Breast epithelium (tissue), 4 donors: ENCODE measurements around the gene CAPN11. TPM values are rescaled to one million over a fixed set of nuclear protein-coding genes. Genes with fewer than 3 reads are reported as not detected.
A peak's percentile ranks its signal among the peaks of the same experiment; 100 is the strongest.

Source experiments
- DNase-seq, 2 donors: peaks; one replicate each; pipeline ENCODE4 v3.0.0-alpha.2; 2019; ENCODE audit warnings: low spot score in 2 of 2
- H3K27ac ChIP-seq, 2 donors: fragments of 200-600 bp; sonication (generic) in 1 of 2; one replicate each; pipeline ENCODE4 v1.5.1; 2016 to 2019; ENCODE audit warnings: mild to moderate bottlenecking in 1 of 2
- H3K27me3 ChIP-seq, 2 donors: fragments of 200-600 bp; sonication (generic) in 1 of 2; one replicate each; pipeline versions ENCODE4 v1.5.1 to v1.6.0; 2017 to 2019; ENCODE audit warnings: control low read depth in 1 of 2, mild to moderate bottlenecking in 1 of 2
- H3K36me3 ChIP-seq: fragments of 200-600 bp; one replicate; pipeline ENCODE4 v1.5.1; 2019
- H3K4me1 ChIP-seq, 2 donors: fragments of 200-600 bp; sonication (generic); one replicate each; pipeline ENCODE4 v1.5.1; 2016 to 2019; ENCODE audit warnings: control low read depth in 1 of 2
- H3K4me3 ChIP-seq, 3 donors: fragments of 200-600 bp; sonication (generic); 1 replicate in 2 of 3; 2 replicates in 1 of 3; pipeline ENCODE4 v1.5.1; 2016 to 2019; ENCODE audit warnings: mild to moderate bottlenecking in 3 of 3, moderate library complexity in 2 of 3
- H3K9me3 ChIP-seq, 2 donors: fragments of 200-600 bp; sonication (generic) in 1 of 2; one replicate each; pipeline ENCODE4 v1.5.1; 2016 to 2019; ENCODE audit warnings: control low read depth in 1 of 2
- POLR2A ChIP-seq: fragments of 450-650 bp; IDR thresholded peaks from one replicate; pipeline ENCODE4 v1.6.1; 2016; ENCODE audit warnings: antibody characterized with exemption, mild to moderate bottlenecking, moderate library complexity
- POLR2AphosphoS5 ChIP-seq, 3 donors: sonication (generic); formaldehyde crosslinking; IDR thresholded peaks; one replicate each; pipeline ENCODE4 v1.6.1; 2017; ENCODE audit warnings: antibody characterized with exemption in 3 of 3
- intact Hi-C: fragments of 100-400 bp; cut with DNase I; formaldehyde crosslinking; loops from one replicate; pipeline ENCODE4 v1.15.1; 2023; ENCODE audit warnings: low total_unique reads
- total RNA-seq, 3 donors: library from RNA; depleted of rRNA; stranded (reverse); fragments of >200 nt; gene quantifications; one replicate each; pipeline ENCODE4 v1.1.0, GENCODE V29; 2016
- TF ChIP-seq, protein P1 (sequence below), 3 donors: fragments of 450-650 bp; IDR thresholded peaks; one replicate each; pipeline ENCODE4 v1.5.1; 2016 to 2017; ENCODE audit warnings: antibody characterized with exemption in 3 of 3, mild to moderate bottlenecking in 3 of 3, moderate library complexity in 3 of 3

The CAPN11 gene
- total RNA-seq, 3 donors from 2014 or later: 1.1 to 3.8 (median 2.9) TPM

DNA sequence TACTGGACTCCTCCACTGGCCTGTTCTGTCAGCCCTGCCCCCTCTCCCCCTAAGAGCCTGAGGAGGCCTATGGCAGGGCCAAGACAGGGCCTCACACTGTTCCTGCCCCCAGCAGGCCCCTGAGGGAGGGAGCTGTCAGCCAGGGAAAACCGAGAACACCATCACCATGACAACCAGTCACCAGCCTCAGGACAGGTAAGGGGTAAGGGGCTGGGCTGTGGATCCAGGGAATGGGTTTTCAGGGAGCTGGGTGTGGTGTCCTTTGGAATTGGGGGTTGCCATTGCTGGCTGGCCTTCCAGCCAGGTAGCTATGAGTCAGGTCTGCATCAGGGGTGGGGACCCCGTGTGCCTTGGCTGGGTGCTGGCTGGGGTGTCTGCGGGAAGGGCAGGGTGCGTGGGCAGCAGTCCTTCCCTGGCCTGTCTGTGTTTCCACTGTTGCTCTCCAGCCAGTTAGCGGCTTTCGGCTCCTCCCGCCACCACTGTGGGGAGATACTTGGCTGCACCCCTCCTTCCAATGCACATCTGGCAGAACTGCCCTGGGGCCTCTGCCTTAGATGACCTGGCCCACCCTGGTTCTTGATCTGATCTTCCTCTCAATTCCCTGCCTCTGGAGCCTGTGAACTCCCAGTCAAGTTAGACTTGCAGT is 68.7 kb downstream of the CAPN11 start:
- no peak for TF ChIP-seq POLR2A
- intact Hi-C loops: no loop called here
- Histone ChIP-seq H3K27me3 (no peaks in the 10 kb centered on the region), H3K36me3 (no peaks in the 10 kb centered on the region), H3K9me3 (no peaks in the 10 kb centered on the region), H3K4me1 (peaks cover 8 to 39% of the 10 kb centered on the region in 2 donors), H3K27ac (peak overlapping the region; percentile 98 to 99), H3K4me3 (peak overlapping the region; percentile 7 to 43 (median 20))
- no peak for DNase-seq

DNA sequence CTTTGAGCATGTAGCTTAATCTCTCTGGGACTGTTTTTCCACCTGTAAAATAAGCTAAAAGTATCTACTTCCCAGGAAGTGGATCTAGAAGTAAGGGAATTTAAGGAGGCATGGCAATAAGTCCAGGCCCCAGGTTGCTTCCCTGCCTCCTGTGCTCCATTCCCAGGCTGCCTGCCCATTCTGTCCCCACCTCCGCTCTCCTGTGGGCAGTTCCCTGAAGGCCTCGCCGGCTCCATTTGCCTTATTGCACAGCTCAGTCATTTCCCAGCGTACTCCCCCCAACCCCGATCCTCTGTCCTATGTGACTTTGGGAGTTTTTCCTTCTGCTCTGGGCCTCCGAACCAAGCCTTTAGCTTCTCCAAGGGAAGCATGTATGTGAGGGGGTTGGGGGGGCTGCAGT is 69.4 kb downstream of the CAPN11 start:
- H3K9me3 ChIP-seq: no peaks in the 10 kb centered on the region
- peak overlapping the region; percentile 98 to 99 for H3K27ac ChIP-seq
- H3K36me3 ChIP-seq: no peaks in the 10 kb centered on the region
- no peaks in the 10 kb centered on the region for H3K27me3 ChIP-seq
- no peak for DNase-seq
- intact Hi-C loops: no loop called here
- TF ChIP-seq POLR2AphosphoS5 (IDR thresholded peaks at IDR 0.05) (no peak), POLR2A (no peak)
- TF ChIP-seq, protein P1, sequence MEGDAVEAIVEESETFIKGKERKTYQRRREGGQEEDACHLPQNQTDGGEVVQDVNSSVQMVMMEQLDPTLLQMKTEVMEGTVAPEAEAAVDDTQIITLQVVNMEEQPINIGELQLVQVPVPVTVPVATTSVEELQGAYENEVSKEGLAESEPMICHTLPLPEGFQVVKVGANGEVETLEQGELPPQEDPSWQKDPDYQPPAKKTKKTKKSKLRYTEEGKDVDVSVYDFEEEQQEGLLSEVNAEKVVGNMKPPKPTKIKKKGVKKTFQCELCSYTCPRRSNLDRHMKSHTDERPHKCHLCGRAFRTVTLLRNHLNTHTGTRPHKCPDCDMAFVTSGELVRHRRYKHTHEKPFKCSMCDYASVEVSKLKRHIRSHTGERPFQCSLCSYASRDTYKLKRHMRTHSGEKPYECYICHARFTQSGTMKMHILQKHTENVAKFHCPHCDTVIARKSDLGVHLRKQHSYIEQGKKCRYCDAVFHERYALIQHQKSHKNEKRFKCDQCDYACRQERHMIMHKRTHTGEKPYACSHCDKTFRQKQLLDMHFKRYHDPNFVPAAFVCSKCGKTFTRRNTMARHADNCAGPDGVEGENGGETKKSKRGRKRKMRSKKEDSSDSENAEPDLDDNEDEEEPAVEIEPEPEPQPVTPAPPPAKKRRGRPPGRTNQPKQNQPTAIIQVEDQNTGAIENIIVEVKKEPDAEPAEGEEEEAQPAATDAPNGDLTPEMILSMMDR (IDR thresholded peaks at IDR 0.05): no peak
- H3K4me3 ChIP-seq: peak overlapping the region in 1 of 3 donors; percentile 1
- H3K4me1 ChIP-seq: peaks cover 11 to 32% of the 10 kb centered on the region in 2 donors

DNA sequence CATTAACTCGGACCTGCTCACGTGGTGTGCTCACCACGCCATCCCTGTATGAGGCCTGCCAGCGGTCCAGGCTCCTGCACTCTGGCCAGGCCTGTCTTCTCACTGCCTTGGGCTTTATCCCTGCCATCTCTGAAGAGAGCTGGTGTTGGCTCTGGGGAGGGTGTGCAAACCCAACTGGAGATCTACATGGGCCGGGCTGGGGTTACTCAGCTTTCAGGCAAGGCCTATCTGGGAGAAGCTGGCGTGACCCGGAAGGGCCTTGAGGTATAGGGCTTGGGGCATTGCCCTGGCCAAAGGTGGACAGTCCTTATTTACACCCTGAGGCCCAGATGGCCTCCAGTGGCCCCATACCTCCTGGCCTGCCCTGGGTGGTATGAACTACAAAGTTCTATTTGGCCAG is 69.8 kb downstream of the CAPN11 start:
- Histone ChIP-seq H3K4me1 (peaks cover 12 to 34% of the 10 kb centered on the region in 2 donors), H3K36me3 (no peaks in the 10 kb centered on the region), H3K9me3 (no peaks in the 10 kb centered on the region), H3K4me3 (no peak overlapping the region), H3K27ac (peak overlapping the region; percentile 98 to 99), H3K27me3 (no peaks in the 10 kb centered on the region)
- intact Hi-C loops: no loop called here
- no peak for DNase-seq
- TF ChIP-seq POLR2AphosphoS5 (IDR thresholded peaks at IDR 0.05): no peak
- TF ChIP-seq, protein P1 (IDR thresholded peaks at IDR 0.05): no peak
- TF ChIP-seq POLR2A: no peak

DNA sequence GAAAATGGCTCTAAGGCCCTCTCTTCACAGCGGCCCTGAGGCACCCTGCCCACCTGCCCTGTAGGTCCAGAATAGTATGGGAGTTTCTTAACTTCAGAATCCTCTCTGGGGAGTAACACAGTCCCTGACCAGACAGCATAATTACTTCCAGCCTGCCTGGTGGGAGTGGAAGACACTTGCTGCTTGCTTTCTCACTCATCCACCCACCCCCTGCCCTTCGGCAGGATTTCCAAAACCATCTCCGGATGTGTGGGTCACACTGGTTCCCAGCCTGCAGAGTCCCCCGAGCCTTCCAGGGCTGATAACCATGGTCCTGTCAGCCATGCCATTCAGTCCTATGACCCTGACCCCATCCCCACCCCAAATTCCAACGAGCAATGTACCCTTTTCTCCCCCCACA is 70.2 kb downstream of the CAPN11 start:
- Histone ChIP-seq H3K27ac (peak overlapping the region; percentile 98 to 99), H3K9me3 (no peaks in the 10 kb centered on the region), H3K4me1 (peaks cover 13 to 36% of the 10 kb centered on the region in 2 donors), H3K36me3 (no peaks in the 10 kb centered on the region), H3K4me3 (no peak overlapping the region), H3K27me3 (no peaks in the 10 kb centered on the region)
- no peak for TF ChIP-seq POLR2A
- no peak for TF ChIP-seq POLR2AphosphoS5 (IDR thresholded peaks at IDR 0.05)
- TF ChIP-seq, protein P1 (IDR thresholded peaks at IDR 0.05): no peak
- intact Hi-C loops: no loop called here
- DNase-seq: no peak

DNA sequence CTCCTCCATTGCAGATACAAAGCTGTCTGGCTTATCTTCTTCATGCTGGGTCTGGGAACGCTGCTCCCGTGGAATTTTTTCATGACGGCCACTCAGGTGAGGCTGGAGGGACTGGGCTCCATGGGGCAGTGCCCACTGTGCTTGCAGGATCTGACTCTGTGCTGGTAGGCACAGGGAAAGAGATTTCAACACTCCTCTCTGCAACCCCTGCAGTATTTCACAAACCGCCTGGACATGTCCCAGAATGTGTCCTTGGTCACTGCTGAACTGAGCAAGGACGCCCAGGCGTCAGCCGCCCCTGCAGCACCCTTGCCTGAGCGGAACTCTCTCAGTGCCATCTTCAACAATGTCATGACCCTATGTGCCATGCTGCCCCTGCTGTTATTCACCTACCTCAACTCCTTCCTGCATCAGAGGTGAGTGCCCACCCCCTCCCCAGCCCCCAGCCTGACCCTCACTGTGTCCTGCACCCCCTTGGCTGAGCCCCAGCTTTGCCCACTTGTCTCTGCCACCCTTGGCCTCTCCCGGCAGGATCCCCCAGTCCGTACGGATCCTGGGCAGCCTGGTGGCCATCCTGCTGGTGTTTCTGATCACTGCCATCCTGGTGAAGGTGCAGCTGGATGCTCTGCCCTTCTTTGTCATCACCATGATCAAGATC is 70.9 kb downstream of the CAPN11 start:
- intact Hi-C loops: no loop called here
- peaks cover 16 to 36% of the 10 kb centered on the region in 2 donors for H3K4me1 ChIP-seq
- H3K9me3 ChIP-seq: no peaks in the 10 kb centered on the region
- H3K27me3 ChIP-seq: no peaks in the 10 kb centered on the region
- H3K27ac ChIP-seq: peak overlapping the region; percentile 93 to 99
- TF ChIP-seq, protein P1 (IDR thresholded peaks at IDR 0.05): no peak
- TF ChIP-seq POLR2A: no peak
- TF ChIP-seq POLR2AphosphoS5 (IDR thresholded peaks at IDR 0.05): no peak
- no peaks in the 10 kb centered on the region for H3K36me3 ChIP-seq
- no peak for DNase-seq
- H3K4me3 ChIP-seq: no peak overlapping the region
